ENCODE results near the gene HELZ2.

The HELZ2 gene

GRCh38 chr20:63572788-63573646, 1.0 kb downstream of the HELZ2 start:
- TF ChIP-seq CTCF (IDR thresholded peaks at IDR 0.05), result no peak

- TF ChIP-seq CTCF (IDR thresholded peaks at IDR 0.05), result no peak
Observed at GRCh38 chr20:63572071-63572787, 1.8 kb downstream of the HELZ2 start.

GRCh38 chr20:63570281-63571086, 3.6 kb downstream of the HELZ2 start:
- TF ChIP-seq CTCF (IDR thresholded peaks at IDR 0.05), result no peak

- TF ChIP-seq CTCF (IDR thresholded peaks at IDR 0.05), result no peak
Observed at GRCh38 chr20:63568986-63569949, 4.8 kb downstream of the HELZ2 start.

- no peak for TF ChIP-seq CTCF (IDR thresholded peaks at IDR 0.05)
Observed at GRCh38 chr20:63568170-63568981, 5.7 kb downstream of the HELZ2 start.

- TF ChIP-seq CTCF (IDR thresholded peaks at IDR 0.05), result no peak
Observed at GRCh38 chr20:63567386-63568169, 6.5 kb downstream of the HELZ2 start.

Measured in LNCAP (cell line).